HG02852 (cell line): ENCODE data around the gene STX5.
"Not testable (repeated sequence)": the region's sequence is repeated elsewhere in the genome, so short reads cannot be mapped to it uniquely, and the experiment has no call there.

Experiments used
- ATAC-seq: cut with Tn5 transposase; IDR thresholded peaks from one replicate; pipeline ENCODE4 v1.9.1; 2021; ENCODE audit warnings: mild to moderate bottlenecking, moderate library complexity; ENCODE audit not compliant: unreplicated experiment

STX5 gene

DNA sequence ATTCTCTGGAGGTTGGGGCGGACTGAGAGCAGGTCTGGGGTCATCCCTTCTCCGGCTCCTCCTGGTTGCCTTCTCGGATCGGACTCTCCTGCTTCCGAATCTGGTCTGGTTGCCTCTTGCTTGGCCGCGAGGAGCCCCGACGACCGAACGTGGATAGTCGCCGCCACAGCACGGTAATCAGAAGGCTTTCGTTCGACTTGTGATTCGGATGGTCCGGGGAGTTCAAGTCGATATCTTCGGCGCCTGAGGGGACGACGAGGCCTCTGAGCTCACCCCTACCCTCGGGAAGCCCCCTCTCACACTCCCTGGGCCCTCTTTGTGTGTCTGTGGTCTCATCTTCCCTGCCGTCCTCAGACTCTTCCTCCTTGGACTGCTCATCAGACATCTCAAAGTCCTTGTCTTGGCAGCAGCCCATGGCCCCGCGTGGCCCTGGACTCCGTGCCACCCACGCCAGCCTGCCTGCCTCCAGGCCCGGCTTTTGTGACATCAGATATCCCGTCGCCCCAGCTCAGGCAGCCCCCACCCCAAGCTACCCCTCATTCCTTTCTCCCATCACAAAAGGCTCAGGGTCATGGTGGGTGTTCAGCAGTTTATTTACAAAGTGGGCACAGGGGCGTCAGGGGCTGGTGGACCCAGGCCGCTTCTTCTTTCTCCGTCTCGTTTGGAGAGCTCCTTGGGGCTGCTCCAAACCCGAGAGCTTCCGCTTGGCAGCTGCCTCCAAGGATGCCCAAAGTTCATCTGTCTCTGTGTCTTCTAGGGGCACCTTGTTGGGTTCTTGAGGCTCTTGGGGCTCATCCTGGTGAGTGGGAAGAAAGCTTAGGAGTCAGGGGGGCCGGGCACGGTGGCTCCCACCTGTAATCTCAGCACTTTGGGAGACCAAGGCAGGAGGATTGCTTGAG is 734 bp upstream of the STX5 start, which contains the start of gene TEX54:
TSS of gene TEX54 (minus strand) at position 506 of the 899 bp plus-strand sequence.
- peak; percentile 13 for ATAC-seq

- no peak for ATAC-seq
Observed at GRCh38 chr11:62830904-62831519, 839 bp downstream of the STX5 start.

- not testable (repeated sequence) for ATAC-seq
Observed at GRCh38 chr11:62828130-62828529, 3.7 kb downstream of the STX5 start.

GRCh38 chr11:62823677-62824076 is 8.2 kb downstream of the STX5 start:
- no peak for ATAC-seq

DNA sequence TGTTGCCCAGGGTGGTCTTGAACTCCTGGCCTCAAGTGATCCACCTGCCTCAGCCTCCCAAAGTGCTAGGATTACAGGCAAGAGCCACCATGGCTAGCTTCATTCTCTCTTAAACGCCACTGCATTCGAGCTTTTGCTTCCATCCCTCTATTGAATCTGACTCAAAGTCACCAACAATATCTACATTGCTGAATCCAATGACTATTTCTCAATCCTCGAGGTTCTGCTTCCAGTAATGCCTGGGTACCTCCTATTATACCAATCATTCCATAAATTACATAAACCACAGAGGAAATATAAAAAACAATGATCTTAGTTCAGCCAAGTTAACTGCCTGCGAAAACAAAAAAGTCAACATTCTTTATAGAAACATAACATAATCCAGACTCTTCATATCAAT is 14.7 kb downstream of the STX5 start:
- ATAC-seq = no peak

- no peak for ATAC-seq
Observed at GRCh38 chr11:62816557-62816956, 15.3 kb downstream of the STX5 start.

DNA sequence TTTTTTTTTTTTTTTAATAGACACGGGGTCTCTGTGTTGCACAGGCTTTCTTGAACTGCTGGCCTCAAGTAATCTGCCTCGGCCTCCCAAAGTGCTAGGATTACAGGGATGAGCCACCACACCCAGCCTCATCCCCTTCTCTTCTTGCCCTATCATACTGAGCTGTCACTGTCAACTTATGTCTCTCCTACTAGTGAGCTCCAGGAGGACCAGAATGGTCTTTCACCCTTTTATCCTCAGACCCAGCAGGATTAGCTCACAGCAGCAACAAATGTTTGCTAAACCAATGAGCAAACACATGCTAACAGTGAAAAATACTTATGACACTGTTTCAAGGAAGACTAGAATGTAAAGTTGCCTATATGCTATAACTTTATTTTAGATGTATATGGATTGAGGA is 20.2 kb downstream of the STX5 start:
- no peak for ATAC-seq

DNA sequence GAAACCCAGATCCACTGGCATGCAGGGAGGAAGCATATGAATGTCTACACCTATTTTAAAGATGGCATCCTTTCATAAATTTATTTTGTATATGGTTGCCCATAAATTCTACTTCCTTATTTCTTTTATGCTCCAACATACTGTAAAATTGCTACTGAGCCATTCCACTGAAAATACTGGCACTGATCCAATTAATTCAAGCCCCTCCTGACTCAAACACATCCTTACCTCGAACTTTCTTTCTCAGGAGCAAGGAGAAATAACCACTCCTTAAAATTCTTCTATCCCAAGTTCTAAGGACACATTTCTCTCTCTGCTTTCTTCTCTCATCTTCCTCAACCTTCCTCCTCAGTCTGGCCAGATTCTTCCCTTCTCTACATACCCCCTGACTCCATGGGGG is 21.1 kb downstream of the STX5 start:
- ATAC-seq = no peak

DNA sequence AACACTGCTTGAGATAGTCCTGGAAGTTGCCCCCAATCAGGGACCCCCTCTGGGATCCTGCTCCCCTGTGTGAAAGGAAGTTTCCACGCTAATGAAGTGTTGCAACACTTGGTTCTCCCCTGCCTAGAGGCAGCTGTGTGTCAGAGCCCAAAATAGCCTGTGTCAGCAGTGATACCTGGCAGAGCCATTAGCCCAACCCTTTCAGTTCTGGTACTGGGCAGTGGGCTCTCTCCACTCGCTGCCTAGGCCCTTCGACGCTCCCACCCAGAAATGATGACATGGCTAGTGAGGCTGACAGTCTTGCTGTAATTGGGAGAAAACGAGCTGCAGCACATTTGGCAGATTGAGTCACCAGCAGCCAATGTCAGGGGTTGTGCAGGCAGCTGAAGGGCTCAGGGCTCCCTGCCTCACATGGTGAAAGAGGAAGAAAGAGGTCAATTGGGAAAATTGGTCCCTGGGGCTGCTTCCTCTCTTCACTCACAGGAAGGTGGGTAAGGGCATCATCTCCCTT is 25.2 kb downstream of the STX5 start:
- ATAC-seq = no peak

DNA sequence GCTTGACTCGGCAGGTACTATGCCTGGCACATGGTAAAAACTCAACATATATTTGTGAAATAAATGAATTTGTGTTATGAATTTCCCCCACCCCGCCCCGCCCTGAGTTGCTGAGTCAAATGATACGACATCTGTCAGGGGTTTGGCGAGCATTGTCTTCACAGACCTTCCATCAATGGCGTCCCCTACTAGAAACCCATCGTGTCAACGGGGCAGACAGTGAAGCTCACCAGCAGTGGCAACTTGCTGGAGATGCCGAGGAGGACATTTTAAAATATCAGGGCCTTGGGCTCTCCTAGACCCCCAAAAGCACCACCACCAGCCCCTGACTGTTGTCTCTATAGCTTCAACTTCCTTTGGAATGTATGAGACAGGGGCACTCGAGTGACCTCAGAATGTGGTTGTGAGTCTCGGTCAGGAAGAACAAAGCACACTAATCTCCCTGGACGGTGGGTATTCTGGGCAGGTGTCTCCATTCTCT is 25.9 kb downstream of the STX5 start:
- no peak for ATAC-seq

DNA sequence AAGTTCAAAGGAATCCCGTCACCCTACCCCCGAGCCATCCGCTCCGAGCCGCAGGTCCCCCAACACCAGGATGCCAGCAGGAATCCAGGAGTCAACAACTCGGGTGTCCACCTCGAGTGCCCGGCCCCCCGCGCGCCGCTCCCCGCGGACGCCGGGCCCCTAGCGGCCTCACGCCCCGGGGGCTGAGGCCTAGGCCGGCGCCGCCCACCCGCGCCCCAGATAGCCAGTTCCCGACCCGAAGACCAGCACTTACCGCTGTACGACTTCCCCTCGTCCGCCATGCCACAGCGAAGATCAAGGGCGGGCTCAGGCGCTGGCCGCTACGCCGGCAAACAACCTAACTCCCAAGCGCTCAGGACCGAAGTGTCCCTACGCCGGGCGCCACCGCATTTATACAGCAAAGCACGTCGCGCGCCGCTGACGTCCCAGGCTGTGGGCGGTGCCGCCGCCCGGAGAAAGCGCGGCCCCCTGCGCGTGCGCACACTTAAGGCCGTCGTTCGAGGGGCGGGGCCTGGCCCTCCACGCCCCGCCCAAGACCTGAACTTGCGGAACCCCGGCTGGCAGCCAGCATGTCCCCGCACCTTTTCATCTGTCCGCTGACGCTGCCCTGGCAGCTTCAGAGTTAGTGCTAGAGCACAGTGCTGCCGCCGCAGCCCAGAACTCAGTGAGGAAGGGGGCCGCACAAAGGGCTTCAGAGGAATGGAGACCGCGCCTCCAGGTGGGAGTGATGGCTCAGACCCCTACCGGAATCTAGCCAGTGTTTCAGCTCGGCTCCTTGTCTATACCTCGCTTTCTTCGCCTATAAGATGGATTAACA is 26.6 kb downstream of the STX5 start, which contains the start of gene NXF1:
TSS of gene NXF1 (minus strand) at position 365 of the 817 bp plus-strand sequence. CDS start at position 281, 84 bp downstream.
- peak; percentile 77 for ATAC-seq

DNA sequence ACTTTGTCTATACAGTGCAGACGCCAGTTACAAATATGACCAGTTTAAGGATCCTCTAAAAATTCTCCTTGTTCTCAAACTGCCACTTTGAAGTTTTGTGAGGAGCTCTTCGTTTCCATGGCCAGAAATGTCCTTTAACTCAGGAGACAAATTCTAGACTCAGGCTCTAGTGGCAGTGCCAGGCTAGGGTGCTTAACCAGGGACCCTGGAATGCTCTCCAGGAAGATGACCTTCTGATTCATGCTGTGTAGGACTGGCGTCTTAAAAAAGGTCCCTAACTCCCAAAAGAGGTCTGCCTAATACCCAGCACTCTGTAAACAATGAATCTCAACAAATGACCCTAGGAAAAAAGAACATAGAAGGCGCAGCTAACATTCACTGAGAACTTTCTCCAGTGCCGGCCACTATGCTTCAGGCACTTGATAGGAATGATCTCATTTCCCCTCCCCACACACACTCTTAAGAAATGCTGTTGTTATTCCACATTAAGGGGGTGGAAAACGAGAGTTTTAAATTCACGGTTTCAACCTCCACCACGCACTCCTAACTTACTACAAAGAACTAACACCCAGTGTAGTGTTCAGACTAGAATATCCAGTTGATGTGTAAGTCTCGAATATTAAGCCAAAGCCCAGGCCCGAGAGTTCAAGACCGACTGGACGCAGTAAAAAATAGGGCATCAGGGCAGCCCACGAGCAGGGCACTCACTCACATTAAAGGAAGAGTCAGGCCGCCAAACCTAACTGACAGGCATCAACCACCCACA is 27.4 kb downstream of the STX5 start:
- peak; percentile 25 for ATAC-seq

DNA sequence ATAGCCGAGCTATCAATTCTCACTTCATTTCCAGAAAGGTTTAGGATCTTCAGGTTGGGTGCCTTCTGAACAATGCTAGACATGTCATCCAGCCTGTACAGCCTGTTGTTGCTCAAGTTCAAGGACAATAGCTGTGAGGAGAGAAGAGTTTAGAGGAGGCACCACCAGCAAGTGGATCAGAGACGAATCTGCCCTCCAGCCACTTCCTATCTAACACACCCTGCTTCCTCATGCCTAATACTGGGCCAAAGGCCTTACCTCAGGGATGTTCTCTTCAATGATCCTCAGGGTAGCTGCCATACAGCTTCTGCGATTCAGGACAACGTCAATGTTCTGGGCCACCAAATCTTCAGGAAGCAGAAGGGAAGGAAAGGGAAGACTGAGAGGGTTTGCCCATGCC is 30.8 kb downstream of the STX5 start:
- no peak for ATAC-seq

DNA sequence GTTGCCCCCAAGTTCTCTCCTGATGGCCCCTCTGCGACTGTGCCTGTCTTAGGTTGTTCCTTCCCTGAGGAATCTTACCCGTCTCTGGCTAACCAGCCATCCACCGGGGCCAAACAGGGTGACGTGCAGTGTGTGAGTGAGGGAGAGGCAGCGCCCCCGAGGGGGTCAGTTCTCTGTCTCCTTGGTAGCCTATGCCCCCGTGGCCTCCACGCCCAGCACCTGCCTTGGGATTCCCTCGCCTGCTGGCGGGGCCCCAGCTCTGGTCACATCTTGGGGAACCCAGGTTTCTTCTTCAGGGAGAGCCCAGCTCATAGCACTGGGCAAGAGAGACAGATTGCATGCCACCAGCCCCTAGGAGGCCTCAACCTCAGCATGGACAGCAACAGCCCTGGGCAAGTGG is 32.4 kb downstream of the STX5 start:
- ATAC-seq = no peak

GRCh38 chr11:62796281-62796680 is 35.6 kb downstream of the STX5 start:
- no peak for ATAC-seq

GRCh38 chr11:62794201-62794775 is 37.6 kb downstream of the STX5 start:
- no peak for ATAC-seq

DNA sequence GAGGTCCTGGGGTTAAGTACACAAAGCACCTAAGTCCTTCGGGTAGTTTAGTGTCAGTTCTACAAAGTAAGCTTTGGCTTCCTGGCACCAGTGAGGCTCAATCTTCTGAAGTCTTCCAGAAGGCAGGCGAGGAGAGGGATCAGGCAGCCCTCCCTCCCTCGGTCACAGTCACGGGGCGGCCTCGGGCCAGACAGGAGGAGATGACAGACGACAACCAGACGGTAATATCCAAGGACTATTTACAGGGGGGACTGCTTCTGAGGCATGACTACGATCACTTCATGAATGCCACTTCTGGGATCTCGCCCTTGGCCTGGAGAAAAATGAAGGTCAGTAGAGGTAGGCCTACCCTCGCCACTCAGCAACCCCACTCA is 39.7 kb downstream of the STX5 start:
- ATAC-seq = no peak

GRCh38 chr11:62791501-62792201 is 40.2 kb downstream of the STX5 start, which contains the start of gene TMEM223:
Gene TMEM223 (minus strand): TSS chr11:62792006. CDS start chr11:62791994, 12 bp downstream.
- peak; percentile 63 for ATAC-seq

DNA sequence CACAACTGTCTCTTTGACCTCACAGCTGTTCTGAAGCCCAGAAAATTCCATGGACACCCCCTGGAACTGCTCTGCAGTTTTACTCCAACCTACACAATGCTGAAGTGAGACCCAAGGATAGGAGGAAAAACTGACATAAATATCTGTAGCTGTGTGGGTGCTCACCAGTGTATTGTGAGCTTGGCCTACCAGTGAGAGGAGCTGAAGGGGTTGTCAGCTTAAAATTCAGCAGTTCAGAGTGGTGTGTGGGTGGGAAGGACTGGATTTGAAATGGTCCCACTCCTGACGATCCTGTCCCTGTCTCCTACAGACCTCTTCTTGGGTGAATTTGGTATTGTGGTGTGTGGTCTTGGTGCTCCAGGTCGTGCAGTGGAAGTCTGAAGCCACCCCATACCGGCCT is 42.3 kb downstream of the STX5 start:
- no peak for ATAC-seq
